HFFc6 (cell line): Measurements from ENCODE around the gene ZNF547. TPM values are rescaled to one million over a fixed set of nuclear protein-coding genes. Genes with fewer than 3 reads are reported as not detected.

ENCODE experiments used
- DNase-seq: peaks from one replicate; pipeline ENCODE4 v3.0.0-alpha.2; 2018
- H3K27ac Mint-ChIP-seq: 2 replicates; pipeline ENCODE4 v1.8.0; 2020; ENCODE audit warnings: mild to moderate bottlenecking, mixed read lengths
- H3K27me3 Mint-ChIP-seq: 2 replicates; pipeline ENCODE4 v1.8.0; 2021; ENCODE audit warnings: mild to moderate bottlenecking, moderate library complexity, mixed read lengths; ENCODE audit not compliant: insufficient read depth
- H3K36me3 Mint-ChIP-seq: 2 replicates; pipeline ENCODE4 v1.8.0; 2021; ENCODE audit warnings: low read depth, mixed read lengths
- H3K4me1 Mint-ChIP-seq: 2 replicates; pipeline ENCODE4 v1.8.0; 2020; ENCODE audit warnings: low read depth, mixed read lengths
- H3K4me3 Mint-ChIP-seq: 2 replicates; pipeline ENCODE4 v1.8.0; 2020; ENCODE audit warnings: mild to moderate bottlenecking, moderate library complexity, mixed read lengths
- H3K9me3 Mint-ChIP-seq: 2 replicates; pipeline ENCODE4 v1.8.0; 2020; ENCODE audit warnings: mild to moderate bottlenecking, mixed read lengths
- long read RNA-seq: library from polyadenylated mRNA; unstranded; transcript quantifications from one replicate; pipeline ENCODE4 v2.0.0, GENCODE V29; 2019
- total RNA-seq, 6 experiments: library from RNA; stranded (reverse); fragmentation: NEBNext Ultra II Directional; extraction: Animal tissue kit (Norgen Biotek cat#: 25700); gene quantifications; 2 replicates in 1 of 6; 3 replicates in 5 of 6; pipeline ENCODE4 v1.2.3, GENCODE V29; 2021
- TF ChIP-seq, protein P1 (sequence below): fragments of 200-600 bp; sonication (generic); IDR thresholded peaks from 2 replicates; pipeline ENCODE4 v1.5.0; 2021; ENCODE audit warnings: antibody characterized with exemption, mild to moderate bottlenecking

The ZNF547 gene
- total RNA-seq, result 1 to 10 TPM; 1.5 to 2.9 (median 1.7) TPM
- long read RNA-seq, partial matches to known transcripts, result 0 of 5 reads
- long read RNA-seq, other reads (novel, unspliced or antisense), result 0 of 5 reads

DNA sequence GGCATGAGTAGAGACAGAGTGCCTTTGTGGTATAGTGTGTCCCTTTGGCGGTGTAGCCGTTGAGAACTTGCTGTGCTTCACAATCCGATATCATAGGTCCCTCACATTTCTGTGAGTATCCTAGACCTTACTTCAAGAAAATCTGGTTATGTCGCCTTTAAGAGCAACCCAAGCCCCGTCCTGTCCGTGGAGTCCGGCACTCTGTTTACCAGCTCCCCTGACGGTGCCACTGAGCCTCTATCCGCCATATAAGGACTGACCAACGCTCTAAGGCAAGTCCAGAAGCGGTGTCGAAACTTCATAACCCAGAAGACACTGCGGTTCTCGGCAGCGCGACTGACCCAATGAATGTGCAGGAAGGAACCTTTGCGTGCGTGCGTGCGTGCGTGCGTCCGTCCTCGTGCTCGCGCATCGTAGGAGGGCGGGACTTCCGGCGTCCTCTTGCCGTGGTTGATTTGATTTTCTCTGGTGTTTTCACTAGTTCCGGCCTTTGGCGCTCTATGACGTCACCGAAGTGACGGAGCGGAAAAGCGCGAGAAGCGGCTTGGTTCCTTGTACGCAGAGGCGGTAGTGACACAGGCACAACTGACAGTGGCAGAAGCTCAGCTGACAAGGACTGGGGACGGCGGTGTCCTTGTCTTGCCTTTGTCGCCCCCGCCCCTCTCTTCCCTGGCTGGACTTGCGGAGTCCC, at the start of gene ZNF547, which contains the start of gene TRAPPC2B:
TSS of gene ZNF547 (plus strand) at position 555 of the 691 bp plus-strand sequence. CDS start 5,005 bp downstream, outside the sequence.
TSS of gene TRAPPC2B (plus strand) at position 555 of the 691 bp plus-strand sequence. CDS start 1,283 bp downstream, outside the sequence.
- Mint-ChIP-seq H3K36me3 (peaks cover 29% of the 10 kb centered on the region), H3K4me1 (peaks cover 17% of the 10 kb centered on the region), H3K27me3 (no peaks in the 10 kb centered on the region), H3K27ac (peak within 1 kb of the TSS; percentile 95), H3K9me3 (peaks cover 6% of the 10 kb centered on the region), H3K4me3 (peak within 1 kb of the TSS; percentile 97)
- TF ChIP-seq, protein P1, sequence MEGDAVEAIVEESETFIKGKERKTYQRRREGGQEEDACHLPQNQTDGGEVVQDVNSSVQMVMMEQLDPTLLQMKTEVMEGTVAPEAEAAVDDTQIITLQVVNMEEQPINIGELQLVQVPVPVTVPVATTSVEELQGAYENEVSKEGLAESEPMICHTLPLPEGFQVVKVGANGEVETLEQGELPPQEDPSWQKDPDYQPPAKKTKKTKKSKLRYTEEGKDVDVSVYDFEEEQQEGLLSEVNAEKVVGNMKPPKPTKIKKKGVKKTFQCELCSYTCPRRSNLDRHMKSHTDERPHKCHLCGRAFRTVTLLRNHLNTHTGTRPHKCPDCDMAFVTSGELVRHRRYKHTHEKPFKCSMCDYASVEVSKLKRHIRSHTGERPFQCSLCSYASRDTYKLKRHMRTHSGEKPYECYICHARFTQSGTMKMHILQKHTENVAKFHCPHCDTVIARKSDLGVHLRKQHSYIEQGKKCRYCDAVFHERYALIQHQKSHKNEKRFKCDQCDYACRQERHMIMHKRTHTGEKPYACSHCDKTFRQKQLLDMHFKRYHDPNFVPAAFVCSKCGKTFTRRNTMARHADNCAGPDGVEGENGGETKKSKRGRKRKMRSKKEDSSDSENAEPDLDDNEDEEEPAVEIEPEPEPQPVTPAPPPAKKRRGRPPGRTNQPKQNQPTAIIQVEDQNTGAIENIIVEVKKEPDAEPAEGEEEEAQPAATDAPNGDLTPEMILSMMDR, result no peak
- peak; percentile 100 for DNase-seq

DNA sequence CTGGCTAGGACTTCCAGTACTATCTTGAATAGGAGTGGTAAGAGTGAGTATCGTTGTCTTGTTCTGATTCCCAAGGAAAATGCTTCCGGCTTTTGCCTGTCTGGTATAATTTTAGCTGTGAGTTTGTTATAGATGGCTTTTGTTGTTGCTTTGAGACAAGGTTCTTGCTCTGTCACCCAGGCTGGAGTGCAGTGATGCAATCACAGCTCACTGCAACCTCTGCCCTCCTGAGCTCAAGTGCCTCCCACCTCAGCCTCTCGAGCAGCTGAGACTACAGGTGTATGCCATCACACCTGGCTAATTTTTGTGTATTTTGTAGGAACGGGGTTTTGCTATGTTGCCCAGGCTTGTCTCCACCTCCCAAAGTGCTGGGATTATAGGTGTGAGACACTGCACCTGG, 49.2 kb upstream of the ZNF547 start:
- no peaks in the 10 kb centered on the region for H3K4me1 Mint-ChIP-seq
- TF ChIP-seq, protein P1, result no peak
- H3K27me3 Mint-ChIP-seq, result peaks cover 11% of the 10 kb centered on the region
- peaks cover 5% of the 10 kb centered on the region; the same call in 1 of the 2 replicates for H3K9me3 Mint-ChIP-seq
- no peak overlapping the region for H3K27ac Mint-ChIP-seq
- DNase-seq, result no peak
- H3K4me3 Mint-ChIP-seq, result no peak overlapping the region
- H3K36me3 Mint-ChIP-seq, result no peaks in the 10 kb centered on the region

DNA sequence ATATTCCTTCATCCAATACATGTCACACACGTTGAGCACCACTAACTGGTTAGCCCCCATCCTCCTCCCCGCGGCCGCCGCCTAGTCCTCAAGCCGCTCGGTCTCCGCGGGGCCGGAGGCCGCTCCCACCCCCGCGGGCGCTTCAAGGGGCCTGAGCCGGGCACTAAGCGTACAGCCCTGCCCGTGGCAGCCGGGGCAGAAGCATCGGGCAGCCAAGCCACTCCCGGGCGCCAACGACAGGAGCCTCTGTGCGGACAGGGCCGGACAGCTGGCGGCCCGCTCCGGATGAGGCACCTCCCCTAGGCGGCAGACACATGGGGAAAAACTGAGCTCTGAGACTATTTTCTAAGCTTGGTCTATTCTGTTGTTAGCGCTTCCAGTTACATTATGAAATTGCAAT, 45.8 kb upstream of the ZNF547 start:
- DNase-seq, result no peak
- no peak overlapping the region for H3K27ac Mint-ChIP-seq
- peaks cover 24% of the 10 kb centered on the region for H3K4me1 Mint-ChIP-seq
- no peaks in the 10 kb centered on the region for H3K36me3 Mint-ChIP-seq
- TF ChIP-seq, protein P1, result no peak
- peaks cover 10% of the 10 kb centered on the region for H3K27me3 Mint-ChIP-seq
- H3K9me3 Mint-ChIP-seq, result peaks cover 5% of the 10 kb centered on the region; the same call in 1 of the 2 replicates
- H3K4me3 Mint-ChIP-seq, result no peak overlapping the region

DNA sequence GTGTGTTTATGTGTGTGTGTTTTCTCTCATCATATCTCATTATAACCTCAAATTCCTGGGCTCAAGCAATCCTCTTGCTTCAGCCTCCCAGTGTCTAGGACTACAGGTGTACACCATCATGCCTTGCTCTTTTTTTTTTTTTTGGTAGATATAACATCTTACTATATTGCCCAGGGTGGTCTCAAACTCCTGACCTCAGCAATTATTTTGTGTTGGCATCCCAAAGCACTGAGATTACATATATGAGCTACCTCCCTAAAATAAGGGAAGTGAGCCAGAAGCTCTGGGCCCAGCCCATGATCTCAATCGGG, 43.5 kb upstream of the ZNF547 start:
- peaks cover 10% of the 10 kb centered on the region for H3K27me3 Mint-ChIP-seq
- H3K4me1 Mint-ChIP-seq, result peaks cover 28% of the 10 kb centered on the region
- TF ChIP-seq, protein P1, result no peak
- peak overlapping the region; percentile 98 for H3K4me3 Mint-ChIP-seq
- H3K36me3 Mint-ChIP-seq, result peaks cover 7% of the 10 kb centered on the region
- no peaks in the 10 kb centered on the region; the same call in 1 of the 2 replicates for H3K9me3 Mint-ChIP-seq
- DNase-seq, result no peak
- peak overlapping the region; percentile 96 for H3K27ac Mint-ChIP-seq

DNA sequence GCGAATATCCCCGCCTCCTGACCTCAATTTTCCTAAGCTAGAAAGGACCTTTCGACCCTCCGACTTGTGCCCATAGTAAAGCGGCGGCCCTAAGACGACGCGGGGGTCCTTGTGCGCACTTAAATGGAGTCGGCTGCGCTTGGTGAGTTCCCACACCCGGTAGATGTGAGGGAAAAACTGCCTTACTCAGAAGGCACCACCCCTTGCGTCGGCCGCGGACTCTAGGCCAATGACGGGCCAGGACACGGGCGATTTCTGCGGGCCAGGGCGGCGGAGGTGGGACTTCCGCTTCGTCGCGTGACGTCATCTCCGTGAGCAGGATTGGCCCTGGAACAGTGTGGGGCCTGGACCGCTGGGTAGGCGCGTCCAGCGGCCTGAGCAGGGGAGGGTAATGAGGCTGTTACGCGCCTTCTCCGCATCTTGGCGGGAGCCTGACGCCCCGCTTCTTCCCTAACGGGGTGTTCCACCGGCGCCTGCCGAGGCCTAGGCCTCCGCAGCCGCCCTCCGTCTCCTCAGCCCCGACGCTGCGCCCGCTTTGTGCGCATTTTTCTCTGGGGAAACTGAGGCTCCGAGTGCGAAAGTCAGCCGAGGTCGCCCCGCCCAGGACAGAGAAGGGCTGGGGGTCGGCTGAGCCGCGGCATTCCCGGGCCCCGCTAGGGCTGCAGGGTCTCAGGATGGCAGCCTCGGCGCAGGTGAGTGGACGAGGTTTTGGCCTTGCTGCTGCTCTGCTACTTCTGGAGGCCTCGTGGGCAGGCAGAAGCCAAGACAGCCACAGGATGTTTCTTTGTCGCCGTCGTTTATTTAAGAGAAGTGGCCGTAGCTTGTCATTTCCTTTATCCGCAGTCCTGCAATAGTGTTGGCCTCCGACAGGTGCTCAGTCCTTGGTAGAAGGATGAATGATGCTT, 42.9 kb upstream of the ZNF547 start, which contains the start of gene ZNF543:
TSS of gene ZNF543 (plus strand) at position 293 of the 905 bp plus-strand sequence. CDS start at position 675, 382 bp downstream.
- Mint-ChIP-seq H3K4me3 (peak within 1 kb of the TSS; percentile 98), H3K4me1 (peaks cover 28% of the 10 kb centered on the region)

More for the DNA sequence above, 42.9 kb upstream of the ZNF547 start, which contains the start of gene ZNF543:
- peak; percentile 92 for DNase-seq
- no peaks in the 10 kb centered on the region for H3K9me3 Mint-ChIP-seq
- H3K36me3 Mint-ChIP-seq, result peaks cover 13% of the 10 kb centered on the region
- peak within 1 kb of the TSS; percentile 96 for H3K27ac Mint-ChIP-seq
- peaks cover 8% of the 10 kb centered on the region for H3K27me3 Mint-ChIP-seq
- TF ChIP-seq, protein P1, result peak; percentile 30
